Suprapubic skin (tissue), 4 donors: Measurements from ENCODE around the gene RBM46.

Source experiments
- EP300 ChIP-seq: sonication (generic); formaldehyde crosslinking; IDR thresholded peaks from one replicate; pipeline ENCODE4 v1.6.1; 2017; ENCODE audit warnings: antibody characterized with exemption
- POLR2A ChIP-seq, 2 donors: fragments of 450-650 bp; IDR thresholded peaks; one replicate each; pipeline ENCODE4 v1.6.1; 2017; ENCODE audit warnings: antibody characterized with exemption in 2 of 2, mild to moderate bottlenecking in 2 of 2, moderate library complexity in 2 of 2
- POLR2AphosphoS5 ChIP-seq, 3 donors: sonication (generic); formaldehyde crosslinking; IDR thresholded peaks; one replicate each; pipeline ENCODE4 v1.6.1; 2017; ENCODE audit warnings: antibody characterized with exemption in 3 of 3
- TF ChIP-seq, protein P1 (sequence below), 2 donors: fragments of 200-600 bp in 1 of 2; fragments of 450-650 bp in 1 of 2; sonication (generic) in 1 of 2; IDR thresholded peaks; one replicate each; pipeline ENCODE4 v1.5.1; 2016 to 2019; ENCODE audit warnings: antibody characterized with exemption in 2 of 2, mild to moderate bottlenecking in 1 of 2, moderate library complexity in 1 of 2

DNA sequence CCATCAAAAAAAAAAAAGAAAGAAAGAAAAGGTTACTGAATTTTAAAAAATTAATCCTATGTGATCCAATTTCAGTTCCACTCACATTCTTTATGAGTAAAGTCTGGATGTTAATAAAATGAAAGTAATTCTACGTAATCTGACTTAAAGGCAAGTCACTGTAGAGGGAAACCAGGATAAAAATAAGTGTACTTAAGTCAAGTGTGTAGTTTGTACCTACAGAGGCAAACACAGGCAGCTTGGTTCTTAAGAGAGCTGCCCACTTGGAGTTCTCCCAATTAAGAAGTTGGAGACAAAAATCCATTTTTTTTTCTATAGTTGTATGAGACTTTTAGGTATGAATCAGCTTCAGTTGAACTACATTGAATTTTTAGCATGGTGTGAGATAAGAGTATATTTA, 44.3 kb upstream of the RBM46 start:
- TF ChIP-seq, protein P1, sequence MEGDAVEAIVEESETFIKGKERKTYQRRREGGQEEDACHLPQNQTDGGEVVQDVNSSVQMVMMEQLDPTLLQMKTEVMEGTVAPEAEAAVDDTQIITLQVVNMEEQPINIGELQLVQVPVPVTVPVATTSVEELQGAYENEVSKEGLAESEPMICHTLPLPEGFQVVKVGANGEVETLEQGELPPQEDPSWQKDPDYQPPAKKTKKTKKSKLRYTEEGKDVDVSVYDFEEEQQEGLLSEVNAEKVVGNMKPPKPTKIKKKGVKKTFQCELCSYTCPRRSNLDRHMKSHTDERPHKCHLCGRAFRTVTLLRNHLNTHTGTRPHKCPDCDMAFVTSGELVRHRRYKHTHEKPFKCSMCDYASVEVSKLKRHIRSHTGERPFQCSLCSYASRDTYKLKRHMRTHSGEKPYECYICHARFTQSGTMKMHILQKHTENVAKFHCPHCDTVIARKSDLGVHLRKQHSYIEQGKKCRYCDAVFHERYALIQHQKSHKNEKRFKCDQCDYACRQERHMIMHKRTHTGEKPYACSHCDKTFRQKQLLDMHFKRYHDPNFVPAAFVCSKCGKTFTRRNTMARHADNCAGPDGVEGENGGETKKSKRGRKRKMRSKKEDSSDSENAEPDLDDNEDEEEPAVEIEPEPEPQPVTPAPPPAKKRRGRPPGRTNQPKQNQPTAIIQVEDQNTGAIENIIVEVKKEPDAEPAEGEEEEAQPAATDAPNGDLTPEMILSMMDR (IDR thresholded peaks at IDR 0.05) = no peak
- no peak for TF ChIP-seq POLR2AphosphoS5 (IDR thresholded peaks at IDR 0.05)
- no peak for TF ChIP-seq POLR2A (IDR thresholded peaks at IDR 0.05)
- no peak for TF ChIP-seq EP300
